Activated naive CD8-positive, alpha-beta T cell treated with anti-CD3 and anti-CD28 coated beads, Interleukin-2, amount 50 U/mL, for 24 hours (primary cell): ENCODE results near the gene KLHL34.
A peak's percentile ranks its signal among the peaks of the same experiment; 100 is the strongest.

Experiments used
- ATAC-seq: fragments of 150-1000 bp; cut with Tn5 transposase; one replicate; pipeline ENCODE4 v1.10.0; 2021
- DNase-seq: peaks from one replicate; pipeline ENCODE4 v3.0.0; 2021
- H3K27ac Mint-ChIP-seq: one replicate; pipeline ENCODE4 v1.8.0; 2021; ENCODE audit warnings: mild to moderate bottlenecking, mixed read lengths
- H3K27me3 Mint-ChIP-seq: one replicate; pipeline ENCODE4 v1.8.0; 2021; ENCODE audit warnings: mixed read lengths
- H3K36me3 Mint-ChIP-seq: one replicate; pipeline ENCODE4 v1.8.0; 2021; ENCODE audit warnings: low read depth, mixed read lengths
- H3K4me1 Mint-ChIP-seq: one replicate; pipeline ENCODE4 v1.8.0; 2021; ENCODE audit warnings: mixed read lengths
- H3K4me3 Mint-ChIP-seq: one replicate; pipeline ENCODE4 v1.8.0; 2021; ENCODE audit warnings: mild to moderate bottlenecking, moderate library complexity, mixed read lengths
- H3K9me3 Mint-ChIP-seq: one replicate; pipeline ENCODE4 v1.8.0; 2021; ENCODE audit warnings: mixed read lengths

The KLHL34 gene

DNA sequence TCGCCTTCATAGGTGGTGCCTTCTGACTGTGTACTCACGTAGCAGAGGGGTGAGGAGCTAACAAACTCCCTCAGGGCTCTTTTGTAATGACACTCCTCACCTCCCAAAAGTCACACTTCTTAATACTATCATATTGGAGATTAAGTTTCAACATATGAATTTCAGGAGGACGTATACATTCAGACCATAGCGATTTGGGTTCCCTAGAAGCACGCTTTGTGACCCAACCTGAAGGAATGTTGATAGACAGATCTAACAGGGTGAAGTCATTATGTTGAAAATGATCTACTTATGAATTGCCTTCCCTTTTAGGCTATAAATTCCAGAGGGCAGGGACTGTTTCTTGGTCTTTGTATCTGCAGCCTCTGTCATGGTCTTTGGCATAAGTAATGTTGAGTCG lies 3.2 kb upstream of the KLHL34 start:
- Mint-ChIP-seq H3K4me3 (no peak overlapping the region), H3K4me1 (peaks cover 4% of the 10 kb centered on the region)

GRCh38 chrX:21660156-21660555 lies 2.0 kb upstream of the KLHL34 start:
- peaks cover 4% of the 10 kb centered on the region for H3K4me1 Mint-ChIP-seq
- no peak overlapping the region for H3K4me3 Mint-ChIP-seq
- H3K27me3 Mint-ChIP-seq: peaks cover 12% of the 10 kb centered on the region
- H3K36me3 Mint-ChIP-seq: no peaks in the 10 kb centered on the region
- no peaks in the 10 kb centered on the region for H3K9me3 Mint-ChIP-seq
- ATAC-seq (no peak), DNase-seq (no peak)
- no peak overlapping the region for H3K27ac Mint-ChIP-seq

More for the DNA sequence above, 3.2 kb upstream of the KLHL34 start:
- Mint-ChIP-seq H3K27ac (no peak overlapping the region), H3K27me3 (peaks cover 14% of the 10 kb centered on the region), H3K9me3 (no peaks in the 10 kb centered on the region), H3K36me3 (no peaks in the 10 kb centered on the region)
- DNase-seq (no peak), ATAC-seq (no peak)

GRCh38 chrX:21659320-21659719 lies 1.2 kb upstream of the KLHL34 start:
- no peak for ATAC-seq
- H3K4me3 Mint-ChIP-seq: peak overlapping the region; percentile 52
- no peak overlapping the region for H3K27ac Mint-ChIP-seq
- no peaks in the 10 kb centered on the region for H3K9me3 Mint-ChIP-seq
- peaks cover 4% of the 10 kb centered on the region for H3K4me1 Mint-ChIP-seq
- H3K36me3 Mint-ChIP-seq: no peaks in the 10 kb centered on the region
- H3K27me3 Mint-ChIP-seq: peaks cover 12% of the 10 kb centered on the region
- no peak for DNase-seq

- Mint-ChIP-seq H3K4me1 (peaks cover 4% of the 10 kb centered on the region), H3K27me3 (peaks cover 12% of the 10 kb centered on the region), H3K36me3 (no peaks in the 10 kb centered on the region), H3K27ac (no peak overlapping the region), H3K9me3 (no peaks in the 10 kb centered on the region), H3K4me3 (peak overlapping the region; percentile 52)
- ATAC-seq: no peak
- DNase-seq: no peak
Observed at GRCh38 chrX:21658746-21659145, 616 bp upstream of the KLHL34 start.

GRCh38 chrX:21657318-21658151 lies 595 bp downstream of the KLHL34 start:
- DNase-seq: no peak
- H3K9me3 Mint-ChIP-seq: no peaks in the 10 kb centered on the region
- no peak for ATAC-seq
- peaks cover 4% of the 10 kb centered on the region for H3K4me1 Mint-ChIP-seq
- peaks cover 12% of the 10 kb centered on the region for H3K27me3 Mint-ChIP-seq
- no peak overlapping the region for H3K4me3 Mint-ChIP-seq
- no peak overlapping the region for H3K27ac Mint-ChIP-seq
- H3K36me3 Mint-ChIP-seq: no peaks in the 10 kb centered on the region

DNA sequence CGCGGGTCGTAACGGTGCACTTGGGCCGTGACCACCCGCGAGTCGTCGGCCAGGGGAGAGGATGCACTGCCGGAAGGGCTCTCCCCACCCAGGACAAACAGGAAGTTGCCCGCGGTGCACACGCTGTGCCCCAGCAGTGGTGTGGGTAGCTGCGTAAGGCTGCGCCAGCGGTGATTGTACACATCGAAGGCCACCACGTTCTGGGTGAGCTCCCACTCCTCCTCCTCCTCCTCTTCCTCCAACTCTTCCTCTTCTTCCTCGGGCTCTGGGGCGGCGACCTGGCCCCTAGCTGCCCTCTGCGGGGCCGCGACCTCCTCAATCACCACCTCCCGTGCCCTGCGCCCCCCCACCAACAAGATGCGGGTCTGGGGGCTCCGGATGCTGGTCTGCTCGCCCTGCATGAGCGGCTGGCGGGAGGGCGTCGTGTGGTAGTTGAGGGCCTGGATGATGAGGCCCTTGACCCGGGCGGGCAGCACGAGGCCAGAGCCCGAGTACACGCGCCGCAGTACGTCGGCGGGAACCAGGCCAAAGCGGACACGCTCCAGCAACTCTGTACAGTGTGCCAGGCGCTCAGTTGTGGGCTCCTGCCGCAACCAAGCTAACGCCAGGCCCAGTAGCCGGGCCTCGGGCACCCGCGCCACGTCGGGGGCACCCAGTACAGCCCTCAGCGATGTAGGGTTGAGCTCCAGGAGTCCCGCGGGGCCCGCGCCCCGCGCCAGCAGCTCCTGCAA lies 1.4 kb downstream of the KLHL34 start:
- Mint-ChIP-seq H3K4me3 (no peak overlapping the region), H3K36me3 (no peaks in the 10 kb centered on the region), H3K9me3 (no peaks in the 10 kb centered on the region), H3K27me3 (peaks cover 10% of the 10 kb centered on the region), H3K4me1 (peaks cover 4% of the 10 kb centered on the region), H3K27ac (no peak overlapping the region)
- ATAC-seq: no peak
- no peak for DNase-seq

- no peak overlapping the region for H3K4me3 Mint-ChIP-seq
- no peak for DNase-seq
- H3K27me3 Mint-ChIP-seq: peaks cover 10% of the 10 kb centered on the region
- no peaks in the 10 kb centered on the region for H3K9me3 Mint-ChIP-seq
- H3K27ac Mint-ChIP-seq: no peak overlapping the region
- peaks cover 3% of the 10 kb centered on the region for H3K36me3 Mint-ChIP-seq
- no peak for ATAC-seq
- H3K4me1 Mint-ChIP-seq: peaks cover 4% of the 10 kb centered on the region
Observed at GRCh38 chrX:21655901-21656586, 2.1 kb downstream of the KLHL34 start.

DNA sequence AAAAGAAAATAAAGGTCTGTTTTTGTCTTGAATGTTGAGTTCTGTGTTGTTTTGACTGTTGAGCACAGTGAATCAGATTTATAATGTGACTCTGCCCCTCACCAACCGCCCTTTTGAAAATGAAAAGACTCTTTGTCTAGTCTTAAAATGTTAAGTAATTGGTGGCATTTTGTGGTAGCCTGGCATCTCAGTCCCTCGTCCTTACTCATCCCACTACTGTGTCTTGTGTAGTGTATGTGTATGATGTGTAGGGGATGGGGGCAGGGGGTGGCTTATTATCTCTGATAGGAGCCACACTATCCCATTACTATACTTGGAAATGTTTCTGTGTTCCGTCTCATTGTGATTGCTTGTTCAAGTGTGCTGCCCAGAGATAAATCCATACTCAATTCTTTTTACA lies 12.2 kb downstream of the KLHL34 start:
- DNase-seq (no peak), ATAC-seq (no peak)
- Mint-ChIP-seq H3K4me1 (no peaks in the 10 kb centered on the region), H3K4me3 (no peak overlapping the region), H3K27me3 (no peaks in the 10 kb centered on the region), H3K9me3 (no peaks in the 10 kb centered on the region), H3K36me3 (peaks cover 4% of the 10 kb centered on the region), H3K27ac (no peak overlapping the region)

DNA sequence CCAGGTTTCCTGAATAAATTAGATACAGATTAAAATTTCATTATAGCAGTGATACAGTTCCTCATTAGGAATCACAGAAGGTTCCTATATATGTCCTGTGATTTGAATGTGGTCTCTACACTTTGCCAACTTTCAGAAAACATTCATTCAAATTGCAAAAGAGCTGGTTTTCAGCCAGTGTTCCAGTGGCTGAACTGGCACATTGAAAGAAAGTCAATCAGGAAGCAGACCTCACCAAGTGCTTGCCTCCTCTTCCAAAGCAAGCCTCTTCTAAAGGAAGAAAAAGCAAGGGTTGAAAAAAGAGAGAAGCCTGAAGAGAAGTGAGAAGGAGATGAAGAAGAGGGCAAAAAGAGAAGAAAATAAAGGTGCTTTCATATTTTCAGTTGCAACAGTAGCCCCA lies 12.7 kb downstream of the KLHL34 start:
- Mint-ChIP-seq H3K4me3 (no peak overlapping the region), H3K36me3 (peaks cover 4% of the 10 kb centered on the region), H3K9me3 (no peaks in the 10 kb centered on the region), H3K27ac (no peak overlapping the region), H3K4me1 (no peaks in the 10 kb centered on the region), H3K27me3 (no peaks in the 10 kb centered on the region)
- ATAC-seq: no peak
- DNase-seq: no peak

- Mint-ChIP-seq H3K27me3 (no peaks in the 10 kb centered on the region), H3K9me3 (no peaks in the 10 kb centered on the region), H3K4me3 (no peak overlapping the region), H3K36me3 (no peaks in the 10 kb centered on the region), H3K27ac (no peak overlapping the region), H3K4me1 (no peaks in the 10 kb centered on the region)
- DNase-seq (no peak), ATAC-seq (no peak)
Observed at GRCh38 chrX:21639775-21640174, 18.4 kb downstream of the KLHL34 start.

DNA sequence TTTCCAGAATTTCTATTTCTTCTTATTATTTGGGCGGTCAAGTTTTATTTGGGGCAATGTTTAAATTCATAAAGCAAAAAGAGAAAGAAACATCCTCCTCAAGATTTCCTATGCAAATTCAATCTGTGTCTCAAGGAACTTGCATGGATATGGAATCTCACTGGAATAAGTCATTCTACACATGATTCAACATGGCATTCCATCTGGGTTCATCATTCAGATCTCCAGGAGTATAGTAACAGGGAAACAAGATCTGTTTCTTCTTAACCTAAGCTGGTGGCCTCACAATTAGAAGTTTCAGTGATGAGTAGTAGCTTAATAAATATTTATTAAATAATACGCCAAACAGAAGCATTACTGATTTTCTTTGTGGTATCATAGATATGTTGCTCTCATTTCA lies 19.8 kb downstream of the KLHL34 start:
- DNase-seq: no peak
- H3K4me1 Mint-ChIP-seq: no peaks in the 10 kb centered on the region
- no peak overlapping the region for H3K27ac Mint-ChIP-seq
- no peaks in the 10 kb centered on the region for H3K36me3 Mint-ChIP-seq
- H3K27me3 Mint-ChIP-seq: no peaks in the 10 kb centered on the region
- no peak for ATAC-seq
- no peaks in the 10 kb centered on the region for H3K9me3 Mint-ChIP-seq
- no peak overlapping the region for H3K4me3 Mint-ChIP-seq

GRCh38 chrX:21632027-21632426 lies 26.1 kb downstream of the KLHL34 start:
- DNase-seq (no peak), ATAC-seq (no peak)
- H3K4me1 Mint-ChIP-seq: no peaks in the 10 kb centered on the region
- H3K27me3 Mint-ChIP-seq: no peaks in the 10 kb centered on the region
- no peak overlapping the region for H3K4me3 Mint-ChIP-seq
- H3K36me3 Mint-ChIP-seq: peaks cover 13% of the 10 kb centered on the region
- H3K27ac Mint-ChIP-seq: no peak overlapping the region
- H3K9me3 Mint-ChIP-seq: no peaks in the 10 kb centered on the region

DNA sequence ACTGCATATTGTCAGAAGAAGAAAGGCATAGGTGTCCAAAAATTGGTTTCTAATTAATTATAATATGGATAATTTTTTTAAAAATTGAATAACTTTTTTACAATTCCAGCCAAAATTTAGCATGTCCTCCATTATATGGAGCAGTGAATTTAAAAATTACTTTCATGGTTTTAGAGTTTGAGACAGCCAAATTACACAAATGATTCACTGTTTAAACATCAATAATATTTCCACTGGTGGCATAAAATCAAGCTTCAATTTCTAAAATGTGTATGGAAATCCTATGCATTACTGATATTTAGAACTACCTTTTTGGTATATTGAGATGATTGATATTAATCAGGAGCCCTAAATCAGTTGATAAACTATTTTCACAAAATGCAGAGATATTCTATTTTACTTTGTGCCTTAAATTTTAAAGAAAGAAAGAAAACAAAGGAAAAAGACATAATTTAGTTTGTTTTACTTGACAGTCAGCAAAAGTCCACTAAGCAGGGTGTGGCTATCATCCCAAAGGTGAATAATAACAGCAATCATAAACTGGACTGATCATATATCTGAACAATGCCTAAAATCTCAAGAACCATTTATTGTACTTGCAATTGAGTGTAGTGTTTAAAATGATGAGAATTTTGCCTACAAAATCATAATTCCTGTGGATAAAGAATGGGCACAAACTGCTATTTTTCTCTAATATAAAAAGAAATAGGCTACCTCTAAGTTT lies 34.2 kb downstream of the KLHL34 start:
- ATAC-seq (no peak), DNase-seq (no peak)
- Mint-ChIP-seq H3K36me3 (peaks cover 14% of the 10 kb centered on the region), H3K27ac (no peak overlapping the region), H3K4me1 (peaks cover 2% of the 10 kb centered on the region), H3K9me3 (no peaks in the 10 kb centered on the region), H3K4me3 (no peak overlapping the region), H3K27me3 (no peaks in the 10 kb centered on the region)

DNA sequence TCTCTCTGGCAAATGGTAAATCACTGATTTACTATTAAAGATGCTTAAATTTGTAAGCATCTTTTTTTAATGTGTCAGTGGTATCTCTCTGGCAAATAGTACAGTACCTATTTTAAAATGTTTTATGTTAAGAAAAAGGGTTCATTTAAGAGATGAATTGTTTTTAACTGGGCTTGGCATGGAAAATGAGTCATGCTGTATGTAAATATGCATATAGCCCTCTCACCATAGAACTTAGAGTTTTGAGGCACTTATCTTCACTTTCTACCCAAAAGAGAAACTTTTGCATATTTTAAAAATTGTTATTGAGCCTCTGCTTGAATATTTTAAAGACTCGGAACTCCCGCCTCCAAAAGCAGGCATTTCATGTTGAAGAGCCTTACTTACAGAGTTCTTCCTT lies 37.9 kb downstream of the KLHL34 start:
- peaks cover 2% of the 10 kb centered on the region for H3K4me1 Mint-ChIP-seq
- ATAC-seq (no peak), DNase-seq (no peak)
- no peaks in the 10 kb centered on the region for H3K36me3 Mint-ChIP-seq
- H3K9me3 Mint-ChIP-seq: no peaks in the 10 kb centered on the region
- no peaks in the 10 kb centered on the region for H3K27me3 Mint-ChIP-seq
- H3K27ac Mint-ChIP-seq: no peak overlapping the region
- no peak overlapping the region for H3K4me3 Mint-ChIP-seq
